Mesenchymal stem cell (in vitro differentiated cells and primary cell): ENCODE data around the gene ADAM33.

ENCODE experiments used
- DNase-seq: peaks from one replicate; pipeline ENCODE4 v3.0.0-alpha.2; 2013
- H2AFZ ChIP-seq: one replicate; pipeline ENCODE4 v1.6.1; 2013; ENCODE audit warnings: low read depth, mild to moderate bottlenecking, control low read depth, inconsistent platforms, low read length, moderate library complexity
- H2AK5ac ChIP-seq: 2 replicates; pipeline ENCODE4 v1.6.1; 2013; ENCODE audit warnings: low read length, moderate library complexity, mild to moderate bottlenecking, inconsistent platforms; ENCODE audit not compliant: severe bottlenecking
- H2BK120ac ChIP-seq: one replicate; pipeline ENCODE4 v1.6.1; 2013; ENCODE audit warnings: low read depth, mild to moderate bottlenecking, inconsistent platforms, low read length, moderate library complexity
- H2BK12ac ChIP-seq, 2 experiments: one replicate each; pipeline ENCODE4 v1.6.1; 2013; ENCODE audit warnings: inconsistent platforms in 2 of 2, low read length in 2 of 2, mild to moderate bottlenecking in 2 of 2, moderate library complexity in 2 of 2, control low read depth in 1 of 2
- H2BK15ac ChIP-seq: one replicate; pipeline ENCODE4 v1.6.1; 2013; ENCODE audit warnings: mild to moderate bottlenecking, low read depth, inconsistent platforms; ENCODE audit not compliant: poor library complexity, severe bottlenecking
- H2BK5ac ChIP-seq: 2 replicates; pipeline ENCODE4 v1.6.1; 2013; ENCODE audit warnings: low read depth, mild to moderate bottlenecking, low read length, control low read depth, inconsistent platforms; ENCODE audit not compliant: poor library complexity, severe bottlenecking
- H3K14ac ChIP-seq, 2 experiments: one replicate each; pipeline ENCODE4 v1.6.1; 2013; ENCODE audit warnings: inconsistent platforms in 2 of 2, low read length in 2 of 2, control low read depth in 1 of 2, mild to moderate bottlenecking in 1 of 2, moderate library complexity in 1 of 2
- H3K18ac ChIP-seq, 2 experiments: one replicate each; pipeline ENCODE4 v1.6.1; 2013; ENCODE audit warnings: inconsistent platforms in 2 of 2, low read length in 2 of 2, control low read depth in 1 of 2, low read depth in 1 of 2, mild to moderate bottlenecking in 1 of 2
- H3K23ac ChIP-seq, 2 experiments: one replicate each; pipeline ENCODE4 v1.6.1; 2013; ENCODE audit warnings: inconsistent platforms in 2 of 2, low read length in 2 of 2, mild to moderate bottlenecking in 2 of 2, moderate library complexity in 2 of 2, control low read depth in 1 of 2
- H3K27ac ChIP-seq: 2 replicates; pipeline ENCODE4 v1.5.1; 2013; ENCODE audit warnings: mild to moderate bottlenecking, moderate library complexity, low read length, control low read depth, inconsistent platforms; ENCODE audit not compliant: poor library complexity, severe bottlenecking
- H3K27me3 ChIP-seq, 2 experiments: 2 replicates each; pipeline versions ENCODE4 v1.6.1 to v1.7.0; 2013; ENCODE audit warnings: low read length in 2 of 2, mild to moderate bottlenecking in 2 of 2, moderate library complexity in 2 of 2, control low read depth in 1 of 2, inconsistent platforms in 1 of 2; ENCODE audit not compliant: control insufficient read depth in 1 of 2, insufficient read depth in 1 of 2
- H3K36me3 ChIP-seq, 2 experiments: 2 replicates each; pipeline versions ENCODE4 v1.6.1 to v1.7.0; 2013; ENCODE audit warnings: low read length in 2 of 2, control low read depth in 1 of 2, inconsistent platforms in 1 of 2, low read depth in 1 of 2, mild to moderate bottlenecking in 1 of 2; ENCODE audit not compliant: insufficient read depth in 2 of 2, control insufficient read depth in 1 of 2
- H3K4ac ChIP-seq, 2 experiments: one replicate each; pipeline ENCODE4 v1.6.1; 2013; ENCODE audit warnings: inconsistent platforms in 2 of 2, low read length in 2 of 2, mild to moderate bottlenecking in 2 of 2, moderate library complexity in 2 of 2, control low read depth in 1 of 2, low read depth in 1 of 2
- H3K4me1 ChIP-seq: 2 replicates; pipeline ENCODE4 v1.6.1; 2013; ENCODE audit warnings: low read depth, low read length, control low read depth; ENCODE audit not compliant: control insufficient read depth, insufficient read depth
- H3K4me2 ChIP-seq: 2 replicates; pipeline ENCODE4 v1.6.1; 2013; ENCODE audit warnings: low read length, mild to moderate bottlenecking, inconsistent platforms; ENCODE audit not compliant: poor library complexity, severe bottlenecking
- H3K4me3 ChIP-seq, 2 experiments: 2 replicates each; pipeline versions ENCODE4 v1.5.1 to v1.7.0; 2013; ENCODE audit warnings: low read length in 2 of 2, mild to moderate bottlenecking in 2 of 2, control low read depth in 1 of 2, low read depth in 1 of 2; ENCODE audit not compliant: insufficient read depth in 1 of 2
- H3K79me1 ChIP-seq: replicated peaks from 2 replicates; pipeline ENCODE4 v1.6.1; 2013; ENCODE audit warnings: mild to moderate bottlenecking, control low read depth, low read length, inconsistent platforms; ENCODE audit not compliant: poor library complexity, severe bottlenecking
- H3K9ac ChIP-seq: 2 replicates; pipeline ENCODE4 v1.7.0; 2013; ENCODE audit warnings: mild to moderate bottlenecking, low read length, moderate library complexity
- H3K9me3 ChIP-seq: 2 replicates; pipeline ENCODE4 v1.7.0; 2013; ENCODE audit warnings: mild to moderate bottlenecking, low read length; ENCODE audit not compliant: control insufficient read depth
- H4K8ac ChIP-seq: one replicate; pipeline ENCODE4 v1.6.1; 2013; ENCODE audit warnings: inconsistent platforms, mild to moderate bottlenecking, low read length, moderate library complexity
- H4K91ac ChIP-seq: one replicate; pipeline ENCODE4 v1.6.1; 2013; ENCODE audit warnings: mild to moderate bottlenecking, low read length, inconsistent platforms
- WGBS: methylation state at CpG from one replicate; pipeline ENCODE4 v1.1.7; 2013; ENCODE audit warnings: mixed read lengths; 5-methylcytosine and 5-hydroxymethylcytosine counted together

The ADAM33 gene

GRCh38 chr20:3720068-3720467 lies 38.3 kb upstream of the ADAM33 start:
- peaks cover 3 to 10% of the 10 kb centered on the region in 2 experiments for H3K27me3 ChIP-seq
- no peak overlapping the region for H3K14ac ChIP-seq

DNA sequence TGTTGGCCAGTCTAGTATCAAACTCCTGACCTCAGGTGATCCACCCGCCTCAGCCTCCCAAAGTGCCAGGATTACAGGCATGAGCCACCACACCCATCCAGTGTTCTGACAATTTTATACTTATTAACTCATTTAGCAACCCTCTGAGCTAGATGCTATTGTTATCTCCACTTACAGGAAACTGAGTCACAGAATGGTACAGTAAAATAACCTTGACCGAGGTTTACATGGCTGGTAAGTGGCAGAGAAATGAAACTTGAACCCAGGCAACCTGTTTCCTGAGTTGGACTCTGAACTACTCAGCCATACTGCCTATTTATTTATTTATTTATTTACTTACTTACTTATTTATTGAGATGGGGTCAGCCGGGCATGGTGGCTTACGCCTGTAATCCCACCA lies 37.2 kb upstream of the ADAM33 start:
- H2AK5ac ChIP-seq, result no peak overlapping the region
- 99% methylated on average over 3 of the region's 4 CpGs for WGBS

More at GRCh38 chr20:3720068-3720467, 38.3 kb upstream of the ADAM33 start:
- Histone ChIP-seq H3K18ac (no peak overlapping the region), H2AK5ac (no peak overlapping the region), H3K36me3 (no peaks in the 10 kb centered on the region), H4K8ac (no peak overlapping the region), H2BK5ac (no peak overlapping the region), H4K91ac (no peak overlapping the region), H3K9me3 (no peaks in the 10 kb centered on the region), H2BK12ac (no peak overlapping the region), H2BK15ac (no peak overlapping the region), H2AFZ (no peak overlapping the region), H3K23ac (no peak overlapping the region), H3K27ac (no peak overlapping the region), H3K4me1 (no peaks in the 10 kb centered on the region), H3K4me3 (no peak overlapping the region), H2BK120ac (no peak overlapping the region), H3K9ac (no peak overlapping the region), H3K4me2 (no peak overlapping the region), H3K4ac (no peak overlapping the region), H3K79me1 (no peaks in the 10 kb centered on the region)
- no peak for DNase-seq
- 78% methylated on average over 2 of the region's 2 CpGs for WGBS

DNA sequence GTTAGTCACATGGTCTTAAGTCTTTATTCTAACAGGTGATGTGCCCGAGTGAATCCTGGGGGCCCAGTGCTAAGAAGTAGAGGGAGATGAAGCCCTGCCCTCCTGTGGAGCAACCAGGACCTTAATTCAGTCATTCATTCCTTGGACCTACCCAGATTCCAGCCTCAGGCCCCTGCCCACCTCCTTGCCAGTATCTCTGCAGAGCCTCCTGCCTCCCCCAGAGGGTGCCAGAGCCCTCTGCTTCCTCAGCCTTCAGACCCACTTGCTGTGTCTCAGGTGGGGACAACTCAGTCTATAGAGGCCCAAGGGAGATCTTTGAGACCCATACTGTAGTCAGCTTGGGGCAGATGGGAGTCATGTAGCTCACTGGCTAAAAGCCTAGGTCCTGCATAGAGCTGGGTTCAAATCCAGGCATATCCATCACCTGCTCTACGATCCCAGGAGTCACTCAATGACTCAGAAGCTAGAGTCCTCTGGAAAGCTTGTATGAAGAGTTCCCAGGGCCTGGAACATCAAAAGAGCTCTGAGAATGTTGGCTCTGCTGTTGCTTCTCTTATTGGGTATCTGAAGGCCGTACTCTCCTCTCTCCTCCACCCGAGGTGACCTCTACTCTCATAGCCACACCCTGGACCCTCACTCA lies 34.5 kb upstream of the ADAM33 start:
- Histone ChIP-seq H3K4me1 (no peaks in the 10 kb centered on the region), H4K91ac (no peak overlapping the region), H3K27me3 (peaks cover 8 to 10% of the 10 kb centered on the region in 2 experiments), H3K4ac (no peak overlapping the region), H2BK15ac (no peak overlapping the region), H3K18ac (no peak overlapping the region), H3K4me2 (no peak overlapping the region), H3K9ac (no peak overlapping the region), H2AFZ (no peak overlapping the region), H3K79me1 (no peaks in the 10 kb centered on the region), H3K4me3 (no peak overlapping the region), H2BK12ac (no peak overlapping the region), H3K14ac (no peak overlapping the region), H2BK120ac (no peak overlapping the region), H2AK5ac (no peak overlapping the region), H3K27ac (no peak overlapping the region), H2BK5ac (no peak overlapping the region), H3K36me3 (no peaks in the 10 kb centered on the region), H3K23ac (no peak overlapping the region), H3K9me3 (no peaks in the 10 kb centered on the region), H4K8ac (no peak overlapping the region)
- peak; percentile 62 for DNase-seq
- WGBS, result 59% methylated on average over 4 of the region's 4 CpGs

More for the DNA sequence above, 37.2 kb upstream of the ADAM33 start:
- Histone ChIP-seq H3K23ac (no peak overlapping the region), H2BK12ac (no peak overlapping the region), H2BK5ac (no peak overlapping the region), H3K14ac (no peak overlapping the region), H3K27ac (no peak overlapping the region), H3K9me3 (no peaks in the 10 kb centered on the region), H3K9ac (no peak overlapping the region), H3K18ac (no peak overlapping the region), H2AFZ (no peak overlapping the region), H4K8ac (no peak overlapping the region), H3K4ac (no peak overlapping the region), H3K79me1 (no peaks in the 10 kb centered on the region), H3K4me1 (no peaks in the 10 kb centered on the region), H2BK120ac (no peak overlapping the region), H4K91ac (no peak overlapping the region), H3K36me3 (no peaks in the 10 kb centered on the region), H3K4me3 (no peak overlapping the region), H3K27me3 (peaks cover 3 to 10% of the 10 kb centered on the region in 2 experiments), H3K4me2 (no peak overlapping the region), H2BK15ac (no peak overlapping the region)
- no peak for DNase-seq

GRCh38 chr20:3714092-3714491 lies 32.3 kb upstream of the ADAM33 start:
- Histone ChIP-seq H3K14ac (no peak overlapping the region), H3K9me3 (no peaks in the 10 kb centered on the region), H3K79me1 (no peaks in the 10 kb centered on the region), H3K27ac (no peak overlapping the region), H3K9ac (no peak overlapping the region), H2AK5ac (no peak overlapping the region), H3K36me3 (no peaks in the 10 kb centered on the region), H2BK120ac (no peak overlapping the region), H2BK15ac (no peak overlapping the region), H2AFZ (no peak overlapping the region), H3K4me3 (no peak overlapping the region), H3K23ac (no peak overlapping the region), H2BK5ac (no peak overlapping the region), H3K27me3 (peaks cover 0 to 5% of the 10 kb centered on the region in 2 experiments), H3K4me1 (peaks cover 8% of the 10 kb centered on the region), H4K8ac (no peak overlapping the region), H4K91ac (no peak overlapping the region), H3K18ac (no peak overlapping the region), H3K4me2 (no peak overlapping the region), H3K4ac (no peak overlapping the region), H2BK12ac (no peak overlapping the region)
- no peak for DNase-seq
- WGBS, result 91% methylated on average over 4 of the region's 4 CpGs
